GM23338 (cell line): ENCODE results near the gene WFS1. TPM values are rescaled to one million over a fixed set of nuclear protein-coding genes. Genes with fewer than 3 reads are reported as not detected.

Experiments
- ATAC-seq: fragments of 200-7000 bp; cut with Tn5 transposase; 3 replicates; pipeline ENCODE4 v1.9.1; 2020
- DNase-seq: peaks from one replicate; pipeline ENCODE4 v3.0.0-alpha.2; 2015; ENCODE audit warnings: low spot score
- H2AFZ ChIP-seq: fragments of 200-600 bp; sonication (generic); 2 replicates; pipeline ENCODE4 v1.8.0; 2016; ENCODE audit warnings: antibody characterized with exemption, mild to moderate bottlenecking, moderate library complexity
- H3F3A ChIP-seq: fragments of 200-600 bp; sonication (generic); replicated peaks from 2 replicates; pipeline ENCODE4 v1.8.0; 2017; ENCODE audit warnings: antibody characterized with exemption, mixed run types, low read depth
- H3K27ac ChIP-seq: fragments of 200-600 bp; sonication (generic); 2 replicates; pipeline ENCODE4 v1.6.1; 2016; ENCODE audit warnings: low read depth
- H3K27me3 ChIP-seq: fragments of 200-600 bp; sonication (generic); 2 replicates; pipeline ENCODE4 v1.8.0; 2016; ENCODE audit warnings: mild to moderate bottlenecking, mixed run types, moderate library complexity; ENCODE audit not compliant: insufficient read depth
- H3K36me3 ChIP-seq: fragments of 200-600 bp; sonication (generic); 2 replicates; pipeline ENCODE4 v1.8.0; 2016; ENCODE audit warnings: mild to moderate bottlenecking; ENCODE audit not compliant: insufficient read depth
- H3K4me1 ChIP-seq: fragments of 200-600 bp; sonication (generic); 2 replicates; pipeline ENCODE4 v1.8.0; 2016; ENCODE audit warnings: mild to moderate bottlenecking, moderate library complexity; ENCODE audit not compliant: insufficient read depth
- H3K4me2 ChIP-seq: fragments of 200-600 bp; sonication (generic); 2 replicates; pipeline ENCODE4 v1.7.1; 2017; ENCODE audit warnings: mixed run types
- H3K4me3 ChIP-seq: fragments of 200-600 bp; sonication (generic); 2 replicates; pipeline ENCODE4 v1.6.1; 2016; ENCODE audit warnings: mixed run types
- H3K79me2 ChIP-seq: fragments of 200-600 bp; sonication (generic); replicated peaks from 2 replicates; pipeline ENCODE4 v1.8.0; 2017; ENCODE audit warnings: mild to moderate bottlenecking; ENCODE audit not compliant: insufficient read depth
- H3K9me2 ChIP-seq: fragments of 200-600 bp; sonication (generic); 2 replicates; pipeline ENCODE4 v1.8.0; 2017; ENCODE audit not compliant: insufficient read depth
- H4K20me1 ChIP-seq: fragments of 200-600 bp; sonication (generic); replicated peaks from 2 replicates; pipeline ENCODE4 v1.8.0; 2017; ENCODE audit warnings: mild to moderate bottlenecking; ENCODE audit not compliant: insufficient read depth
- H3K27ac Mint-ChIP-seq: 2 replicates; pipeline ENCODE4 v1.8.0; 2020; ENCODE audit warnings: inconsistent platforms, mild to moderate bottlenecking, moderate library complexity, mixed read lengths
- H3K27me3 Mint-ChIP-seq: 3 replicates; pipeline ENCODE4 v1.8.0; 2022; ENCODE audit warnings: low read depth, mild to moderate bottlenecking, moderate library complexity, mixed read lengths, inconsistent platforms; ENCODE audit not compliant: insufficient read depth, poor library complexity
- H3K36me3 Mint-ChIP-seq: 3 replicates; pipeline ENCODE4 v1.8.0; 2021; ENCODE audit warnings: low read depth, mild to moderate bottlenecking, inconsistent platforms, moderate library complexity, mixed read lengths
- H3K4me1 Mint-ChIP-seq: 3 replicates; pipeline ENCODE4 v1.8.0; 2020; ENCODE audit warnings: mild to moderate bottlenecking, inconsistent platforms, mixed read lengths
- H3K4me3 Mint-ChIP-seq: 3 replicates; pipeline ENCODE4 v1.8.0; 2021; ENCODE audit warnings: moderate library complexity, mild to moderate bottlenecking, inconsistent platforms, mixed read lengths
- H3K9me3 Mint-ChIP-seq: 3 replicates; pipeline ENCODE4 v1.8.0; 2020; ENCODE audit warnings: moderate library complexity, mild to moderate bottlenecking, inconsistent platforms, mixed read lengths
- CREB1 ChIP-seq: fragments of 250-450 bp; sonication (Bioruptor Pico); IDR thresholded peaks from 2 replicates; pipeline ENCODE4 v1.5.0; 2020; ENCODE audit warnings: low read depth, mild to moderate bottlenecking, moderate library complexity
- EZH2phosphoT487 ChIP-seq: fragments of 200-600 bp; sonication (generic); IDR thresholded peaks from one replicate; pipeline ENCODE4 v1.8.1; 2018; ENCODE audit warnings: antibody characterized with exemption; ENCODE audit not compliant: unreplicated experiment
- JUNB ChIP-seq: IDR thresholded peaks from one replicate; pipeline ENCODE4 v1.6.1; 2016; ENCODE audit warnings: antibody characterized with exemption; ENCODE audit not compliant: unreplicated experiment
- NANOG ChIP-seq: IDR thresholded peaks from 2 replicates; pipeline ENCODE4 v1.6.1; 2016; ENCODE audit warnings: antibody characterized with exemption, borderline replicate concordance
- POLR2AphosphoS5 ChIP-seq: IDR thresholded peaks from 2 replicates; pipeline ENCODE4 v1.6.1; 2016; ENCODE audit warnings: antibody characterized with exemption, low read depth
- STAT1 ChIP-seq: IDR thresholded peaks from one replicate; pipeline ENCODE4 v1.6.1; 2016; ENCODE audit warnings: antibody characterized with exemption; ENCODE audit not compliant: unreplicated experiment
- ZNF114 ChIP-seq: fragments of 250-450 bp; sonication (Bioruptor Pico); IDR thresholded peaks from 2 replicates; pipeline ENCODE4 v1.5.0; 2020; ENCODE audit warnings: mild to moderate bottlenecking, moderate library complexity
- ZNF331 ChIP-seq: fragments of 250-450 bp; sonication (Bioruptor Pico); IDR thresholded peaks from 2 replicates; pipeline ENCODE4 v1.5.0; 2020; ENCODE audit warnings: low read depth, mild to moderate bottlenecking, moderate library complexity
- polyA plus RNA-seq: library from polyadenylated mRNA; unstranded; fragments of >200 nt; fragmentation: Nextera tagmentation; extraction: Ambion mirVana; gene quantifications from 2 replicates; pipeline ENCODE4 v1.2.1, GENCODE V29; 2016
- total RNA-seq: library from RNA; depleted of rRNA; stranded (reverse); fragments of >200 nt; shearing (Covaris generic); gene quantifications from 2 replicates; pipeline ENCODE4 v1.2.3, GENCODE V29; 2014
- TF ChIP-seq, protein P1 (sequence below): IDR thresholded peaks from 2 replicates; pipeline ENCODE4 v1.6.1; 2016; ENCODE audit warnings: antibody characterized with exemption
- TF ChIP-seq, protein P2 (sequence below): fragments of 250-450 bp; sonication (Bioruptor Pico); IDR thresholded peaks from 2 replicates; pipeline ENCODE4 v1.5.0; 2020; ENCODE audit warnings: mild to moderate bottlenecking, moderate library complexity
- TF ChIP-seq, protein P3 (sequence below): IDR thresholded peaks from one replicate; pipeline ENCODE4 v1.6.1; 2018; ENCODE audit warnings: antibody characterized with exemption; ENCODE audit not compliant: unreplicated experiment

Gene WFS1
- total and polyA plus RNA-seq, 2 experiments from 2014 or later = 24.7 to 45.4 TPM

DNA sequence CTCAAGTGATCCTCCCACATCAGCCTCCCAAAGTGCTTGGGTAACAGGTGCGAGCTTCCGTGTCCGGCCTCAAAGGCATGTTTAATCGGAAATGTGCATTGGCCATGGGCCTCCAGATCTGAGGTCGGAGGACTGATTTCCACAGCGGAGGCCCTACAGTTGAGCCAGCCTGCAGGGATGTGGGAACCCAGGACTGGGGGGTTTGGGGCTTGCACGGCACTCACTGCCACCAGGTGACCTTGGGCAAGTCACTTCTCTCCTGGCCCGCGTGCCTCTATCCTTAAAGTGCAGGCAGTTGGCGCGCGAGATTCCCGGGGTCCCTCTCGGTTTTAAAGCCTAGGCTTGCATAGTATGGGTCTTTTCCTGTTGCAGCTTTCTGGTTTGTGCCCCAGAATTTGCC, 18.3 kb upstream of the WFS1 start:
- H3K36me3 ChIP-seq = no peaks in the 10 kb centered on the region
- H3K4me3 ChIP-seq = no peak overlapping the region
- H3K9me3 Mint-ChIP-seq = peaks cover under 1% of the 10 kb centered on the region; the same call in 1 of the 3 replicates
- peaks cover 5% of the 10 kb centered on the region for H3K27me3 Mint-ChIP-seq
- peaks cover 18% of the 10 kb centered on the region; the same call in 2 of the 3 replicates for H3K4me1 Mint-ChIP-seq
- H3K27ac ChIP-seq = no peak overlapping the region
- no peaks in the 10 kb centered on the region for H3F3A ChIP-seq
- TF ChIP-seq NANOG = no peak
- TF ChIP-seq CREB1 = no peak
- TF ChIP-seq, protein P1, sequence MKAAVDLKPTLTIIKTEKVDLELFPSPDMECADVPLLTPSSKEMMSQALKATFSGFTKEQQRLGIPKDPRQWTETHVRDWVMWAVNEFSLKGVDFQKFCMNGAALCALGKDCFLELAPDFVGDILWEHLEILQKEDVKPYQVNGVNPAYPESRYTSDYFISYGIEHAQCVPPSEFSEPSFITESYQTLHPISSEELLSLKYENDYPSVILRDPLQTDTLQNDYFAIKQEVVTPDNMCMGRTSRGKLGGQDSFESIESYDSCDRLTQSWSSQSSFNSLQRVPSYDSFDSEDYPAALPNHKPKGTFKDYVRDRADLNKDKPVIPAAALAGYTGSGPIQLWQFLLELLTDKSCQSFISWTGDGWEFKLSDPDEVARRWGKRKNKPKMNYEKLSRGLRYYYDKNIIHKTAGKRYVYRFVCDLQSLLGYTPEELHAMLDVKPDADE = no peak
- TF ChIP-seq ZNF331 (CRISPR knock-in tag) = no peak
- no peaks in the 10 kb centered on the region for H3K9me2 ChIP-seq
- DNase-seq (no peak), ATAC-seq (no peak)
- peaks cover 6% of the 10 kb centered on the region; the same call in 1 of the 2 replicates for H3K4me1 ChIP-seq
- no peaks in the 10 kb centered on the region for H3K79me2 ChIP-seq
- no peak overlapping the region for H2AFZ ChIP-seq
- H4K20me1 ChIP-seq = no peaks in the 10 kb centered on the region
- no peak overlapping the region for H3K4me2 ChIP-seq
- H3K4me3 Mint-ChIP-seq = no peak overlapping the region
- no peaks in the 10 kb centered on the region for H3K27me3 ChIP-seq
- H3K27ac Mint-ChIP-seq = no peak overlapping the region
- H3K36me3 Mint-ChIP-seq = no peaks in the 10 kb centered on the region

DNA sequence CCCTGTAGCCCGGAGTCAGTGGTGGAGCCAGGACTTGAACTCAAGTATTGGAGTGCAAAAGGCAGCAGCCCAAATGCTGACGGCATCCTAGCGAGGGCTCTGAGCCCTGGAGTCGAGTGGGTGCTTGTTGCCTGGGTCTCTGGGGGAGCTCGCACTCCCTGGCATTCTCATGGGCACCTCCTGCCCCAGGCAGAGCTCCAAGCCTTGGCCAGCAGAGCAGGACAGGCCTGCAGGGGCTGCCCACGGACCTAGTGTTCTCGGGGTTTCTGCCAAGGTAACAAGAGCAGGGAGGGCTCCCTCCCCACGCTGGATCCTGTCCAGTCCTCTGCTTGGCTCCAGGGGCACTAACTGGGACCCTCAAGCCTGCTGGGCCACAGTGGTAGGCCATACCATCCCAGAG, 17.6 kb upstream of the WFS1 start:
- H4K20me1 ChIP-seq = no peaks in the 10 kb centered on the region
- DNase-seq = no peak
- H3K27ac Mint-ChIP-seq = no peak overlapping the region
- no peaks in the 10 kb centered on the region for H3K79me2 ChIP-seq
- no peak overlapping the region for H3K27ac ChIP-seq
- ATAC-seq = no peak
- no peak overlapping the region for H2AFZ ChIP-seq
- no peak overlapping the region for H3K4me3 ChIP-seq
- no peaks in the 10 kb centered on the region for H3K36me3 Mint-ChIP-seq
- no peaks in the 10 kb centered on the region for H3F3A ChIP-seq
- no peak overlapping the region for H3K4me3 Mint-ChIP-seq
- H3K36me3 ChIP-seq = no peaks in the 10 kb centered on the region
- H3K4me2 ChIP-seq = no peak overlapping the region
- H3K4me1 ChIP-seq = peaks cover 4% of the 10 kb centered on the region; the same call in 1 of the 2 replicates
- H3K4me1 Mint-ChIP-seq = peaks cover 20% of the 10 kb centered on the region; the same call in 2 of the 3 replicates
- H3K9me2 ChIP-seq = no peaks in the 10 kb centered on the region
- no peaks in the 10 kb centered on the region for H3K27me3 ChIP-seq
- H3K27me3 Mint-ChIP-seq = peaks cover 5% of the 10 kb centered on the region
- no peaks in the 10 kb centered on the region for H3K9me3 Mint-ChIP-seq
- TF ChIP-seq, protein P2, sequence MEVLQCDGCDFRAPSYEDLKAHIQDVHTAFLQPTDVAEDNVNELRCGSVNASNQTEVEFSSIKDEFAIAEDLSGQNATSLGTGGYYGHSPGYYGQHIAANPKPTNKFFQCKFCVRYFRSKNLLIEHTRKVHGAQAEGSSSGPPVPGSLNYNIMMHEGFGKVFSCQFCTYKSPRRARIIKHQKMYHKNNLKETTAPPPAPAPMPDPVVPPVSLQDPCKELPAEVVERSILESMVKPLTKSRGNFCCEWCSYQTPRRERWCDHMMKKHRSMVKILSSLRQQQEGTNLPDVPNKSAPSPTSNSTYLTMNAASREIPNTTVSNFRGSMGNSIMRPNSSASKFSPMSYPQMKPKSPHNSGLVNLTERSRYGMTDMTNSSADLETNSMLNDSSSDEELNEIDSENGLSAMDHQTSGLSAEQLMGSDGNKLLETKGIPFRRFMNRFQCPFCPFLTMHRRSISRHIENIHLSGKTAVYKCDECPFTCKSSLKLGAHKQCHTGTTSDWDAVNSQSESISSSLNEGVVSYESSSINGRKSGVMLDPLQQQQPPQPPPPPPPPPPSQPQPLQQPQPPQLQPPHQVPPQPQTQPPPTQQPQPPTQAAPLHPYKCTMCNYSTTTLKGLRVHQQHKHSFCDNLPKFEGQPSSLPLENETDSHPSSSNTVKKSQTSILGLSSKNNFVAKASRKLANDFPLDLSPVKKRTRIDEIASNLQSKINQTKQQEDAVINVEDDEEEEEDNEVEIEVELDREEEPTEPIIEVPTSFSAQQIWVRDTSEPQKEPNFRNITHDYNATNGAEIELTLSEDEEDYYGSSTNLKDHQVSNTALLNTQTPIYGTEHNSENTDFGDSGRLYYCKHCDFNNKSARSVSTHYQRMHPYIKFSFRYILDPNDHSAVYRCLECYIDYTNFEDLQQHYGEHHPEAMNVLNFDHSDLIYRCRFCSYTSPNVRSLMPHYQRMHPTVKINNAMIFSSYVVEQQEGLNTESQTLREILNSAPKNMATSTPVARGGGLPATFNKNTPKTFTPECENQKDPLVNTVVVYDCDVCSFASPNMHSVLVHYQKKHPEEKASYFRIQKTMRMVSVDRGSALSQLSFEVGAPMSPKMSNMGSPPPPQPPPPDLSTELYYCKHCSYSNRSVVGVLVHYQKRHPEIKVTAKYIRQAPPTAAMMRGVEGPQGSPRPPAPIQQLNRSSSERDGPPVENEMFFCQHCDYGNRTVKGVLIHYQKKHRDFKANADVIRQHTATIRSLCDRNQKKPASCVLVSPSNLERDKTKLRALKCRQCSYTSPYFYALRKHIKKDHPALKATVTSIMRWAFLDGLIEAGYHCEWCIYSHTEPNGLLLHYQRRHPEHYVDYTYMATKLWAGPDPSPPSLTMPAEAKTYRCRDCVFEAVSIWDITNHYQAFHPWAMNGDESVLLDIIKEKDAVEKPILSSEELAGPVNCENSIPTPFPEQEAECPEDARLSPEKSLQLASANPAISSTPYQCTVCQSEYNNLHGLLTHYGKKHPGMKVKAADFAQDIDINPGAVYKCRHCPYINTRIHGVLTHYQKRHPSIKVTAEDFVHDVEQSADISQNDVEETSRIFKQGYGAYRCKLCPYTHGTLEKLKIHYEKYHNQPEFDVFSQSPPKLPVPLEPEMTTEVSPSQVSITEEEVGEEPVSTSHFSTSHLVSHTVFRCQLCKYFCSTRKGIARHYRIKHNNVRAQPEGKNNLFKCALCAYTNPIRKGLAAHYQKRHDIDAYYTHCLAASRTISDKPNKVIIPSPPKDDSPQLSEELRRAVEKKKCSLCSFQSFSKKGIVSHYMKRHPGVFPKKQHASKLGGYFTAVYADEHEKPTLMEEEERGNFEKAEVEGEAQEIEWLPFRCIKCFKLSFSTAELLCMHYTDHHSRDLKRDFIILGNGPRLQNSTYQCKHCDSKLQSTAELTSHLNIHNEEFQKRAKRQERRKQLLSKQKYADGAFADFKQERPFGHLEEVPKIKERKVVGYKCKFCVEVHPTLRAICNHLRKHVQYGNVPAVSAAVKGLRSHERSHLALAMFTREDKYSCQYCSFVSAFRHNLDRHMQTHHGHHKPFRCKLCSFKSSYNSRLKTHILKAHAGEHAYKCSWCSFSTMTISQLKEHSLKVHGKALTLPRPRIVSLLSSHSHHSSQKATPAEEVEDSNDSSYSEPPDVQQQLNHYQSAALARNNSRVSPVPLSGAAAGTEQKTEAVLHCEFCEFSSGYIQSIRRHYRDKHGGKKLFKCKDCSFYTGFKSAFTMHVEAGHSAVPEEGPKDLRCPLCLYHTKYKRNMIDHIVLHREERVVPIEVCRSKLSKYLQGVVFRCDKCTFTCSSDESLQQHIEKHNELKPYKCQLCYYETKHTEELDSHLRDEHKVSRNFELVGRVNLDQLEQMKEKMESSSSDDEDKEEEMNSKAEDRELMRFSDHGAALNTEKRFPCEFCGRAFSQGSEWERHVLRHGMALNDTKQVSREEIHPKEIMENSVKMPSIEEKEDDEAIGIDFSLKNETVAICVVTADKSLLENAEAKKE (CRISPR knock-in tag) = no peak
- no peak for TF ChIP-seq ZNF114 (CRISPR knock-in tag)
- no peak for TF ChIP-seq STAT1
- no peak for TF ChIP-seq CREB1
- TF ChIP-seq, protein P3, sequence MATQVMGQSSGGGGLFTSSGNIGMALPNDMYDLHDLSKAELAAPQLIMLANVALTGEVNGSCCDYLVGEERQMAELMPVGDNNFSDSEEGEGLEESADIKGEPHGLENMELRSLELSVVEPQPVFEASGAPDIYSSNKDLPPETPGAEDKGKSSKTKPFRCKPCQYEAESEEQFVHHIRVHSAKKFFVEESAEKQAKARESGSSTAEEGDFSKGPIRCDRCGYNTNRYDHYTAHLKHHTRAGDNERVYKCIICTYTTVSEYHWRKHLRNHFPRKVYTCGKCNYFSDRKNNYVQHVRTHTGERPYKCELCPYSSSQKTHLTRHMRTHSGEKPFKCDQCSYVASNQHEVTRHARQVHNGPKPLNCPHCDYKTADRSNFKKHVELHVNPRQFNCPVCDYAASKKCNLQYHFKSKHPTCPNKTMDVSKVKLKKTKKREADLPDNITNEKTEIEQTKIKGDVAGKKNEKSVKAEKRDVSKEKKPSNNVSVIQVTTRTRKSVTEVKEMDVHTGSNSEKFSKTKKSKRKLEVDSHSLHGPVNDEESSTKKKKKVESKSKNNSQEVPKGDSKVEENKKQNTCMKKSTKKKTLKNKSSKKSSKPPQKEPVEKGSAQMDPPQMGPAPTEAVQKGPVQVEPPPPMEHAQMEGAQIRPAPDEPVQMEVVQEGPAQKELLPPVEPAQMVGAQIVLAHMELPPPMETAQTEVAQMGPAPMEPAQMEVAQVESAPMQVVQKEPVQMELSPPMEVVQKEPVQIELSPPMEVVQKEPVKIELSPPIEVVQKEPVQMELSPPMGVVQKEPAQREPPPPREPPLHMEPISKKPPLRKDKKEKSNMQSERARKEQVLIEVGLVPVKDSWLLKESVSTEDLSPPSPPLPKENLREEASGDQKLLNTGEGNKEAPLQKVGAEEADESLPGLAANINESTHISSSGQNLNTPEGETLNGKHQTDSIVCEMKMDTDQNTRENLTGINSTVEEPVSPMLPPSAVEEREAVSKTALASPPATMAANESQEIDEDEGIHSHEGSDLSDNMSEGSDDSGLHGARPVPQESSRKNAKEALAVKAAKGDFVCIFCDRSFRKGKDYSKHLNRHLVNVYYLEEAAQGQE = no peak
- TF ChIP-seq, protein P1 = no peak
- no peak for TF ChIP-seq EZH2phosphoT487
- no peak for TF ChIP-seq POLR2AphosphoS5
- no peak for TF ChIP-seq JUNB
